Measurements from ENCODE around the gene DDX1. TPM values are rescaled to one million over a fixed set of nuclear protein-coding genes. Genes with fewer than 3 reads are reported as not detected.

The DDX1 gene
- total RNA-seq, 2 donors from 2014 or later = 116 to 126 TPM

DNA sequence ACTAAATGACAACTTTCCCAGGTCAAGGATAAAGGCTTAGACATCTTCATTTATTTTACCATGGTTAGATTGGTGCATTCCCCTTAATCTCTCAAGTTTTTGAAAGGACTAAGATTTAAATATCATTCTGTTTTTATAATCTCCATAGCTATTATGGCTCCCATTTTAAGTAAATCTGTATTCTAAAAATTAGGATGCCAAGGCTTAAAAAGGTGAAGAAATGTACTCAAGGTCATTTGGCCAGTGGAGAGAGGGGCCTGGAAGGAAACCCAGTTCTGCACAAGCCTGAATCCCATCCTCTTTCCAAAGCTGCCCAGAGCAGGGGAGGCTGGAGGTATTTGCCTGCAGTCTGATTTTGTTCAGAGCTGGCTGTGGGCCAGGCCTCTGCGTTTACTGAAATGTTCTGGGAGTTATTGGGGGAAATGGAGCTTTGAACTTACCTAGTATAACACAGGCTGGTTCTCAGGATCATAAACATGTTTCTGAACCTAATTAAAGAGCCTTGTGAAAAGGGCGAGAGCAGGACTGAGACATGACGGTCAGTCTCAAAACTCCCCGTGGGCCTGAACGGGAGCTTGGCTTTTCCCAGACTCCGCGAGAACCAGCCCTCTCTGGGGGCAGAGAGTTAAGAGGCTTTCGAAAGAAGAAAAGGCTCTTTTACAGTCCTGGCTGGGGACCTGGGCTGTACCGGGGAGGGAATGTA, 85.6 kb downstream of the DDX1 start:
- Mint-ChIP-seq H3K4me1 (no peaks in the 10 kb centered on the region), H3K27me3 (ENCODE audit: insufficient read depth) (peaks cover 2% of the 10 kb centered on the region), H3K4me3 (no peak overlapping the region), H3K27ac (no peak overlapping the region), H3K9me3 (peaks cover 31% of the 10 kb centered on the region), H3K36me3 (ENCODE audit: low read depth) (peaks cover 2% of the 10 kb centered on the region)
- Histone ChIP-seq H3K27ac (ENCODE audit: low read depth, low read length) (peak overlapping the region; percentile 58), H3K9me3 (ENCODE audit: control insufficient read depth, low read length) (peaks cover 10% of the 10 kb centered on the region), H3K4me1 (ENCODE audit: control insufficient read depth, insufficient read depth, low read length) (no peaks in the 10 kb centered on the region), H3K27me3 (ENCODE audit: control insufficient read depth, insufficient read depth, low read length, poor library complexity, severe bottlenecking) (no peaks in the 10 kb centered on the region), H3K4me3 (ENCODE audit: low read length) (no peak overlapping the region), H3K9ac (ENCODE audit: extremely low read depth, low read length, poor library complexity, severe bottlenecking) (no peak overlapping the region), H3K36me3 (ENCODE audit: control insufficient read depth, insufficient read depth, low read length) (no peaks in the 10 kb centered on the region)
- TF ChIP-seq, protein P1, sequence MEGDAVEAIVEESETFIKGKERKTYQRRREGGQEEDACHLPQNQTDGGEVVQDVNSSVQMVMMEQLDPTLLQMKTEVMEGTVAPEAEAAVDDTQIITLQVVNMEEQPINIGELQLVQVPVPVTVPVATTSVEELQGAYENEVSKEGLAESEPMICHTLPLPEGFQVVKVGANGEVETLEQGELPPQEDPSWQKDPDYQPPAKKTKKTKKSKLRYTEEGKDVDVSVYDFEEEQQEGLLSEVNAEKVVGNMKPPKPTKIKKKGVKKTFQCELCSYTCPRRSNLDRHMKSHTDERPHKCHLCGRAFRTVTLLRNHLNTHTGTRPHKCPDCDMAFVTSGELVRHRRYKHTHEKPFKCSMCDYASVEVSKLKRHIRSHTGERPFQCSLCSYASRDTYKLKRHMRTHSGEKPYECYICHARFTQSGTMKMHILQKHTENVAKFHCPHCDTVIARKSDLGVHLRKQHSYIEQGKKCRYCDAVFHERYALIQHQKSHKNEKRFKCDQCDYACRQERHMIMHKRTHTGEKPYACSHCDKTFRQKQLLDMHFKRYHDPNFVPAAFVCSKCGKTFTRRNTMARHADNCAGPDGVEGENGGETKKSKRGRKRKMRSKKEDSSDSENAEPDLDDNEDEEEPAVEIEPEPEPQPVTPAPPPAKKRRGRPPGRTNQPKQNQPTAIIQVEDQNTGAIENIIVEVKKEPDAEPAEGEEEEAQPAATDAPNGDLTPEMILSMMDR (conservative IDR thresholded peaks at IDR 0.05) = no peak
- 86 to 92% methylated on average over 2 to 9 of the region's 9 CpGs for WGBS, 2 experiments (ENCODE audit: insufficient coverage in 1 of 2, insufficient read length in 1 of 2)
- no peak for DNase-seq

DNA sequence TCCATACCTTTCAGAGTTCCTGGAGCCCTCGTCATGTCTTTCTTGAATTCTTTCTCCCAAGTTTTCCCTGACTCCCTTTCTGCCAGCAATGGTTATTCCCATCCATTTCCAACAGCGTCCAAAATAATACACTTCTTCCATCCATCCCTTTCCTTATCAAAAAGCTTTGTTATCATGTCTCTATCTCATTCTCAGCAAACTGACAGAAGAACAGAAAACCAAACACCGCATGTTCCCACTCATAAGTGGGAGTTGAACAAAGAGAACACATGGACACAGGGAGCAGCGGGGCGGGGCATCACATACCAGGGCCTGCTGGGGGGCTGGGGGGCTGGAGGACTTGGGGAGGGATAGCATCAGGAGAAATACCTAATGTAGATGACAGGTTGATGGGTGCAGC, 86.7 kb downstream of the DDX1 start:
- Mint-ChIP-seq H3K4me1 (no peaks in the 10 kb centered on the region), H3K36me3 (ENCODE audit: low read depth) (peaks cover 2% of the 10 kb centered on the region), H3K9me3 (peaks cover 28% of the 10 kb centered on the region), H3K4me3 (no peak overlapping the region), H3K27ac (no peak overlapping the region), H3K27me3 (ENCODE audit: insufficient read depth) (peaks cover 2% of the 10 kb centered on the region)
- Histone ChIP-seq H3K4me1 (ENCODE audit: control insufficient read depth, insufficient read depth, low read length) (no peaks in the 10 kb centered on the region), H3K4me3 (ENCODE audit: low read length) (no peak overlapping the region), H3K36me3 (ENCODE audit: control insufficient read depth, insufficient read depth, low read length) (no peaks in the 10 kb centered on the region), H3K27me3 (ENCODE audit: control insufficient read depth, insufficient read depth, low read length, poor library complexity, severe bottlenecking) (no peaks in the 10 kb centered on the region), H3K9me3 (ENCODE audit: control insufficient read depth, low read length) (peaks cover 10% of the 10 kb centered on the region), H3K27ac (ENCODE audit: low read depth, low read length) (no peak overlapping the region), H3K9ac (ENCODE audit: extremely low read depth, low read length, poor library complexity, severe bottlenecking) (no peak overlapping the region)
- no peak for DNase-seq
- TF ChIP-seq, protein P1 (conservative IDR thresholded peaks at IDR 0.05) = no peak
- WGBS, 2 experiments (ENCODE audit: insufficient coverage in 1 of 2, insufficient read length in 1 of 2) = 86 to 97% methylated on average over 5 of the region's 5 CpGs

DNA sequence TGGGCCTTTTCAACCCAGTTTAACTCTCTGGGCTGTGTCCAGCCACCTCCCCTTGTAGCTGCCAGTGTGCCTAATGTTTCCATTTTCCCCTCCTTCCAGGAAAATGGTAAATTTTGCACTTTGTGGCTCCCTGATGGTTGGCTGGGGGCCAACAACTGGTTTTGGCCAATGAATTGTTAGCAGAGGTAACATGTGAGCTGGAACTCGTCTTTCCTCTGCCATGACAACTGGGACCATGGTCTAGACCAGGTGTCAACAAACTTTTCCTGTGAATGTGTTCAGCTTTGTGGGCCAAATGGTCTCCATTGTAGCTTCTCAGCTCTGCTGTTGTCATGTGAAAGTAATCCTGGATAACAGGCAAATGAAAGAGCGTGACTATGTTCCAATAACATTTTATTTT, 87.2 kb downstream of the DDX1 start:
- no peaks in the 10 kb centered on the region for H3K4me1 Mint-ChIP-seq
- no peaks in the 10 kb centered on the region for H3K36me3 ChIP-seq (ENCODE audit: control insufficient read depth, insufficient read depth, low read length)
- peaks cover 2% of the 10 kb centered on the region for H3K36me3 Mint-ChIP-seq (ENCODE audit: low read depth)
- no peaks in the 10 kb centered on the region for H3K27me3 ChIP-seq (ENCODE audit: control insufficient read depth, insufficient read depth, low read length, poor library complexity, severe bottlenecking)
- H3K4me3 Mint-ChIP-seq = no peak overlapping the region
- no peaks in the 10 kb centered on the region for H3K4me1 ChIP-seq (ENCODE audit: control insufficient read depth, insufficient read depth, low read length)
- peaks cover 28% of the 10 kb centered on the region for H3K9me3 Mint-ChIP-seq
- TF ChIP-seq, protein P1 (conservative IDR thresholded peaks at IDR 0.05) = no peak
- H3K27ac Mint-ChIP-seq = no peak overlapping the region
- H3K9ac ChIP-seq (ENCODE audit: extremely low read depth, low read length, poor library complexity, severe bottlenecking) = no peak overlapping the region
- 92 to 100% methylated on average over 2 of the region's 2 CpGs for WGBS, 2 experiments (ENCODE audit: insufficient coverage in 1 of 2, insufficient read length in 1 of 2)
- no peak overlapping the region for H3K4me3 ChIP-seq (ENCODE audit: low read length)
- peaks cover 2% of the 10 kb centered on the region for H3K27me3 Mint-ChIP-seq (ENCODE audit: insufficient read depth)
- H3K9me3 ChIP-seq (ENCODE audit: control insufficient read depth, low read length) = peaks cover 10% of the 10 kb centered on the region
- H3K27ac ChIP-seq (ENCODE audit: low read depth, low read length) = no peak overlapping the region
- no peak for DNase-seq

All from endodermal cell (in vitro differentiated cells).